HepG2 (cell line): ENCODE measurements around the gene ACSM2A. TPM values are rescaled to one million over a fixed set of nuclear protein-coding genes. Genes with fewer than 3 reads are reported as not detected.

Experiments
- AHR ChIP-seq: IDR thresholded peaks from 2 replicates; pipeline ENCODE4 v1.6.1; 2018; ENCODE audit warnings: missing genetic modification reagents, missing compliant biosample characterization
- ATF2 ChIP-seq: sonication (generic); formaldehyde crosslinking; IDR thresholded peaks from 2 replicates; pipeline ENCODE4 v1.4.0; 2020; ENCODE audit warnings: missing genetic modification reagents
- CBX2 ChIP-seq, 2 experiments: fragments of 200-600 bp in 1 of 2; sonication (generic); formaldehyde crosslinking in 1 of 2; IDR thresholded peaks; 2 replicates each; pipeline versions ENCODE4 v1.7.0 to v1.8.1; 2018 to 2022; ENCODE audit warnings: low read depth in 2 of 2, low read length in 1 of 2, mild to moderate bottlenecking in 1 of 2, missing genetic modification reagents in 1 of 2
- CEBPG ChIP-seq: IDR thresholded peaks from 2 replicates; pipeline ENCODE4 v1.6.1; 2016
- EHMT2 ChIP-seq: fragments of 200-600 bp; sonication (generic); IDR thresholded peaks from 2 replicates; pipeline ENCODE4 v1.7.0; 2017; ENCODE audit warnings: antibody characterized with exemption, low read depth, low read length, borderline replicate concordance
- EZH2 ChIP-seq: conservative IDR thresholded peaks from 2 replicates; pipeline ENCODE4 v1.6.1; 2012; ENCODE audit warnings: mild to moderate bottlenecking, low read depth, low read length, moderate library complexity
- FUBP1 ChIP-seq: sonication (generic); formaldehyde crosslinking; IDR thresholded peaks from 2 replicates; pipeline ENCODE4 v1.5.1; 2020; ENCODE audit warnings: missing genetic modification reagents, mild to moderate bottlenecking, borderline replicate concordance
- GATAD1 ChIP-seq: IDR thresholded peaks from 2 replicates; pipeline ENCODE4 v1.6.1; 2016; ENCODE audit warnings: missing genetic modification reagents, missing compliant biosample characterization
- HDAC2 ChIP-seq: sonication (generic); formaldehyde crosslinking; IDR thresholded peaks from 2 replicates; pipeline ENCODE4 v1.4.0; 2020; ENCODE audit warnings: missing genetic modification reagents
- HNRNPK ChIP-seq: fragments of 200-400 bp; formaldehyde crosslinking; IDR thresholded peaks from 2 replicates; pipeline ENCODE4 v1.6.1; 2018; ENCODE audit warnings: low read length, low read depth, moderate library complexity, mild to moderate bottlenecking; ENCODE audit not compliant: poor library complexity, severe bottlenecking
- JUNB ChIP-seq: sonication (generic); formaldehyde crosslinking; IDR thresholded peaks from 2 replicates; pipeline ENCODE4 v1.8.0; 2022; ENCODE audit warnings: missing genetic modification reagents, mild to moderate bottlenecking, borderline replicate concordance
- KDM5B ChIP-seq: sonication (generic); formaldehyde crosslinking; IDR thresholded peaks from 2 replicates; pipeline ENCODE4 v1.4.0; 2020; ENCODE audit warnings: missing genetic modification reagents, mild to moderate bottlenecking, borderline replicate concordance
- MAZ ChIP-seq, 2 experiments: sonication (generic) in 1 of 2; formaldehyde crosslinking in 1 of 2; IDR thresholded peaks; 2 replicates each; pipeline versions ENCODE4 v1.5.0 to v1.6.1; 2012 to 2020; ENCODE audit warnings: low read depth in 2 of 2, mild to moderate bottlenecking in 2 of 2, borderline replicate concordance in 1 of 2, improper control_type of control experiment in 1 of 2, low read length in 1 of 2, missing genetic modification reagents in 1 of 2, moderate library complexity in 1 of 2
- MEIS2 ChIP-seq: sonication (generic); formaldehyde crosslinking; IDR thresholded peaks from 2 replicates; pipeline ENCODE4 v1.9.0; 2021; ENCODE audit warnings: mild to moderate bottlenecking, missing genetic modification reagents
- NCOA5 ChIP-seq: sonication (generic); formaldehyde crosslinking; IDR thresholded peaks from 2 replicates; pipeline ENCODE4 v1.4.0; 2020; ENCODE audit warnings: missing genetic modification reagents
- NFE2 ChIP-seq: sonication (generic); formaldehyde crosslinking; IDR thresholded peaks from 2 replicates; pipeline ENCODE4 v1.4.0; 2020; ENCODE audit warnings: missing genetic modification reagents
- PAF1 ChIP-seq: IDR thresholded peaks from 2 replicates; pipeline ENCODE4 v1.6.1; 2016; ENCODE audit warnings: missing genetic modification reagents, missing compliant biosample characterization
- PHB2 ChIP-seq: fragments of 450-650 bp; IDR thresholded peaks from 2 replicates; pipeline ENCODE4 v1.6.1; 2018; ENCODE audit not compliant: partially characterized antibody
- STAT5B ChIP-seq: sonication (generic); formaldehyde crosslinking; IDR thresholded peaks from 2 replicates; pipeline ENCODE4 v1.4.0; 2020; ENCODE audit warnings: missing genetic modification reagents
- TCF7 ChIP-seq: sonication (generic); IDR thresholded peaks from 2 replicates; pipeline ENCODE4 v1.6.1; 2016; ENCODE audit warnings: antibody characterized with exemption, low read depth
- TCF7L2 ChIP-seq: IDR thresholded peaks from 2 replicates; pipeline ENCODE4 v1.6.1; 2011; ENCODE audit warnings: mild to moderate bottlenecking, low read depth, low read length, moderate library complexity
- TRIM24 ChIP-seq: sonication (generic); formaldehyde crosslinking; IDR thresholded peaks from 2 replicates; pipeline ENCODE4 v1.8.0; 2022; ENCODE audit warnings: mild to moderate bottlenecking, missing genetic modification reagents
- ZFP62 ChIP-seq: sonication (generic); formaldehyde crosslinking; IDR thresholded peaks from 2 replicates; pipeline ENCODE4 v1.4.0; 2020; ENCODE audit warnings: missing genetic modification reagents
- ZNF207 ChIP-seq: fragments of 450-650 bp; IDR thresholded peaks from 2 replicates; pipeline ENCODE4 v1.6.1; 2016; ENCODE audit warnings: antibody characterized with exemption, borderline replicate concordance
- ZNF256 ChIP-seq: sonication (generic); formaldehyde crosslinking; conservative IDR thresholded peaks from 2 replicates; pipeline ENCODE4 v1.4.0; 2020; ENCODE audit warnings: missing genetic modification reagents
- ZNF441 ChIP-seq: sonication (generic); formaldehyde crosslinking; IDR thresholded peaks from 2 replicates; pipeline ENCODE4 v1.7.0; 2021; ENCODE audit warnings: missing genetic modification reagents, borderline replicate concordance
- ZNF460 ChIP-seq: sonication (generic); formaldehyde crosslinking; IDR thresholded peaks from 2 replicates; pipeline ENCODE4 v1.5.1; 2020; ENCODE audit warnings: missing genetic modification reagents, mild to moderate bottlenecking, borderline replicate concordance
- ZNF501 ChIP-seq: sonication (generic); formaldehyde crosslinking; IDR thresholded peaks from 2 replicates; pipeline ENCODE4 v1.5.1; 2020; ENCODE audit warnings: mild to moderate bottlenecking, moderate library complexity, missing genetic modification reagents
- ZNF572 ChIP-seq: sonication (generic); formaldehyde crosslinking; IDR thresholded peaks from 2 replicates; pipeline ENCODE4 v1.5.1; 2020; ENCODE audit warnings: mild to moderate bottlenecking, missing genetic modification reagents
- ZNF644 ChIP-seq: IDR thresholded peaks from 2 replicates; pipeline ENCODE4 v1.6.1; 2016; ENCODE audit warnings: low read depth
- polyA plus RNA-seq, 8 experiments: library from polyadenylated mRNA; depleted of rRNA in 3 of 8; stranded (reverse) in 7 of 8; unstranded in 1 of 8; fragments of >200 nt; fragmentation: Illumina TruSeq in 4 of 8; extraction: Trizol in 4 of 8; gene quantifications; 2 replicates each; pipeline versions ENCODE4 v1.2.1 to v1.2.3, GENCODE V29; 2011 to 2016; ENCODE audit warnings: low read depth in 4 of 8, missing spikeins in 1 of 8, mixed read lengths in 1 of 8; ENCODE audit not compliant: insufficient read depth in 1 of 8
- total RNA-seq, 5 experiments: library from RNA; depleted of rRNA; stranded (reverse); fragments of >200 nt; fragmentation: Illumina TruSeq; extraction: Trizol; gene quantifications; 2 replicates each; pipeline ENCODE4 v1.2.3, GENCODE V29; 2016; ENCODE audit warnings: low read depth in 1 of 5

ACSM2A gene
- total and polyA plus RNA-seq, 2 of the 13 experiments (the other 11 are each of a cell fraction or from before 2014, with no cell fraction given), result 11.4 to 16.3 TPM

- no peak for TF ChIP-seq FUBP1 (CRISPR knock-in tag)
- peak; percentile 99 for TF ChIP-seq EHMT2
- TF ChIP-seq KDM5B (CRISPR knock-in tag), result no peak
- TF ChIP-seq ZNF207, result no peak
- no peak for TF ChIP-seq ZNF460 (CRISPR knock-in tag)
- peak; percentile 97 for TF ChIP-seq ZNF644
- TF ChIP-seq ATF2 (CRISPR knock-in tag), result peak; percentile 86; the same call in 1 of the 2 replicates
- peak; percentile 65 for TF ChIP-seq TCF7
- TF ChIP-seq PHB2, result no peak
- TF ChIP-seq ZNF501 (CRISPR knock-in tag), result peak; percentile 93
- no peak for TF ChIP-seq TRIM24 (CRISPR knock-in tag)
- TF ChIP-seq TCF7L2, result no peak
- no peak for TF ChIP-seq ZFP62
- TF ChIP-seq CEBPG (CRISPR knock-in tag), result peak; percentile 43; the same call in 1 of the 2 replicates
- TF ChIP-seq ZNF256, result no peak; the same call in 1 of the 2 replicates
- TF ChIP-seq STAT5B (CRISPR knock-in tag), result no peak
- TF ChIP-seq MAZ (IDR thresholded peaks at IDR 0.05; ENCODE audit: borderline replicate concordance, low read depth, low read length), result no peak
- 0 out of 2 replicates have a peak, but pooled peaks have one; percentile 55 for TF ChIP-seq MAZ (CRISPR knock-in tag; IDR thresholded peaks at IDR 0.05; ENCODE audit: low read depth)
- TF ChIP-seq NCOA5 (CRISPR knock-in tag), result 0 out of 2 replicates have a peak, but pooled peaks have one; percentile 66
- peak; percentile 89 for TF ChIP-seq MEIS2 (CRISPR knock-in tag)
- TF ChIP-seq ZNF572, result no peak
- TF ChIP-seq HDAC2, result peak; percentile 94
- no peak for TF ChIP-seq PAF1
- TF ChIP-seq NFE2 (CRISPR knock-in tag), result no peak
- TF ChIP-seq HNRNPK, result no peak
- TF ChIP-seq ZNF441 (CRISPR knock-in tag), result no peak
- TF ChIP-seq JUNB (CRISPR knock-in tag), result no peak
- no peak for TF ChIP-seq CBX2 (IDR thresholded peaks at IDR 0.05; ENCODE audit: low read depth, low read length)
- TF ChIP-seq CBX2 (CRISPR knock-in tag; IDR thresholded peaks at IDR 0.05; ENCODE audit: low read depth), result no peak
- TF ChIP-seq GATAD1 (CRISPR knock-in tag), result peak; percentile 61; the same call in 1 of the 2 replicates
- TF ChIP-seq AHR (CRISPR knock-in tag), result no peak
- no peak for TF ChIP-seq EZH2
Observed at GRCh38 chr16:20424129-20424866, 27.0 kb upstream of the ACSM2A start (continued).
